ENCODE measurements around the gene GPR22.

The GPR22 gene

GRCh38 chr7:107439025-107439424 is 30.8 kb upstream of the GPR22 start:
- no peak overlapping the region for H3K4me3 Mint-ChIP-seq

GRCh38 chr7:107441581-107442422 is 28.1 kb upstream of the GPR22 start:
- H3K36me3 Mint-ChIP-seq (ENCODE audit: low read depth): peaks cover 5% of the 10 kb centered on the region
- no peaks in the 10 kb centered on the region for H3K4me1 Mint-ChIP-seq
- no peak overlapping the region for H3K4me3 Mint-ChIP-seq
- H3K27ac Mint-ChIP-seq: no peak overlapping the region
- H3K27me3 Mint-ChIP-seq (ENCODE audit: low read depth): no peaks in the 10 kb centered on the region
- TF ChIP-seq, protein P1, sequence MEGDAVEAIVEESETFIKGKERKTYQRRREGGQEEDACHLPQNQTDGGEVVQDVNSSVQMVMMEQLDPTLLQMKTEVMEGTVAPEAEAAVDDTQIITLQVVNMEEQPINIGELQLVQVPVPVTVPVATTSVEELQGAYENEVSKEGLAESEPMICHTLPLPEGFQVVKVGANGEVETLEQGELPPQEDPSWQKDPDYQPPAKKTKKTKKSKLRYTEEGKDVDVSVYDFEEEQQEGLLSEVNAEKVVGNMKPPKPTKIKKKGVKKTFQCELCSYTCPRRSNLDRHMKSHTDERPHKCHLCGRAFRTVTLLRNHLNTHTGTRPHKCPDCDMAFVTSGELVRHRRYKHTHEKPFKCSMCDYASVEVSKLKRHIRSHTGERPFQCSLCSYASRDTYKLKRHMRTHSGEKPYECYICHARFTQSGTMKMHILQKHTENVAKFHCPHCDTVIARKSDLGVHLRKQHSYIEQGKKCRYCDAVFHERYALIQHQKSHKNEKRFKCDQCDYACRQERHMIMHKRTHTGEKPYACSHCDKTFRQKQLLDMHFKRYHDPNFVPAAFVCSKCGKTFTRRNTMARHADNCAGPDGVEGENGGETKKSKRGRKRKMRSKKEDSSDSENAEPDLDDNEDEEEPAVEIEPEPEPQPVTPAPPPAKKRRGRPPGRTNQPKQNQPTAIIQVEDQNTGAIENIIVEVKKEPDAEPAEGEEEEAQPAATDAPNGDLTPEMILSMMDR (IDR thresholded peaks at IDR 0.05; ENCODE audit: unreplicated experiment in 3 of 3): no peak
- no peaks in the 10 kb centered on the region for H3K9me3 Mint-ChIP-seq

More at GRCh38 chr7:107439025-107439424, 30.8 kb upstream of the GPR22 start:
- TF ChIP-seq, protein P1 (IDR thresholded peaks at IDR 0.05; ENCODE audit: unreplicated experiment in 3 of 3): no peak
- H3K27me3 Mint-ChIP-seq (ENCODE audit: low read depth): no peaks in the 10 kb centered on the region
- no peaks in the 10 kb centered on the region for H3K4me1 Mint-ChIP-seq
- no peak overlapping the region for H3K27ac Mint-ChIP-seq
- no peaks in the 10 kb centered on the region for H3K9me3 Mint-ChIP-seq
- peaks cover 11% of the 10 kb centered on the region for H3K36me3 Mint-ChIP-seq (ENCODE audit: low read depth)

DNA sequence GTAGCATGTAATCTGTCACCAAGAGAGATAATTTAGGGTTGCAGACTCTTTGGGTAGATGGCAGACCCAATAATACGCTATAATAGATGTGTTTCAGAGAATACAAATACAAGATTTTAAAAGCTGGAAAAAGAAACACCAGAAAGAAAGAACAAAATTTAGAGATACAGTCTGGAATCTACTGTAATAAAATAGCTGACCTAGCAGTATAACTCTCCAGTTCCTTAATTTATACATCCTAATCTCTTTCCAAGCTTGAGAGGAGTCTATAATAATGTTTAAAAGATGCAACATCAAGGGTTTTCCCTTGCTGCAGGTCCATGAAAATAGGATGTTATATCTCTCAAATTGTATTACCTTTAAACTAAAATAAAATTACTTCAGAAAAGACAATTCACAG is 27.2 kb upstream of the GPR22 start:
- Mint-ChIP-seq H3K9me3 (no peaks in the 10 kb centered on the region), H3K4me3 (no peak overlapping the region)

GRCh38 chr7:107446531-107446930 is 23.3 kb upstream of the GPR22 start:
- Mint-ChIP-seq H3K9me3 (no peaks in the 10 kb centered on the region), H3K27me3 (ENCODE audit: low read depth) (no peaks in the 10 kb centered on the region), H3K27ac (no peak overlapping the region), H3K36me3 (ENCODE audit: low read depth) (peaks cover 7% of the 10 kb centered on the region), H3K4me3 (no peak overlapping the region), H3K4me1 (no peaks in the 10 kb centered on the region)
- TF ChIP-seq, protein P1 (IDR thresholded peaks at IDR 0.05; ENCODE audit: unreplicated experiment in 3 of 3): no peak

More for the DNA sequence above, 27.2 kb upstream of the GPR22 start:
- TF ChIP-seq, protein P1 (IDR thresholded peaks at IDR 0.05; ENCODE audit: unreplicated experiment in 3 of 3): no peak
- Mint-ChIP-seq H3K36me3 (ENCODE audit: low read depth) (peaks cover 5% of the 10 kb centered on the region), H3K27ac (no peak overlapping the region), H3K4me1 (no peaks in the 10 kb centered on the region), H3K27me3 (ENCODE audit: low read depth) (no peaks in the 10 kb centered on the region)

DNA sequence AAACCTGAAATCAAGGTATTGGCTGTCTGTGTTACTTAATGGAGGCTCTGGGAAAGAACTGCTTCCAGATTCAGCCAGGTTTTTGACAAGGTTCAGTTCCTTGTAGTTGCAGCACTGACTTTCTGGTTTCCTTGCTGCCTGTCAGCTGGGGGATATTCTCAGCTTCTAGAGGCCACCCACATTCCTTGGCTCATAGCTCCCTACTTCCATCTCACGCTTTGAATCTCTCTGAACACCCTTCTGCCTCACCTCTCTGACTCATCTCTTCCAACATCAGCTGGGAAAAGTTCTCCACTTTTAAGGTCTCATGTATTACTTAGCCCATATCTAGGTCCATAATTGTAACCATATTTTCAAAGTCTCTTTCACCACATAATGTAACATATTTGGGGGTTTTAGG is 22.9 kb upstream of the GPR22 start:
- H3K4me3 Mint-ChIP-seq: no peak overlapping the region
- no peaks in the 10 kb centered on the region for H3K27me3 Mint-ChIP-seq (ENCODE audit: low read depth)
- H3K36me3 Mint-ChIP-seq (ENCODE audit: low read depth): peaks cover 6% of the 10 kb centered on the region
- no peak overlapping the region for H3K27ac Mint-ChIP-seq
- no peaks in the 10 kb centered on the region for H3K4me1 Mint-ChIP-seq
- TF ChIP-seq, protein P1 (IDR thresholded peaks at IDR 0.05; ENCODE audit: unreplicated experiment in 3 of 3): no peak
- no peaks in the 10 kb centered on the region for H3K9me3 Mint-ChIP-seq

- H3K36me3 Mint-ChIP-seq (ENCODE audit: low read depth): peaks cover 6% of the 10 kb centered on the region
- no peak overlapping the region for H3K27ac Mint-ChIP-seq
- no peaks in the 10 kb centered on the region for H3K4me1 Mint-ChIP-seq
- H3K4me3 Mint-ChIP-seq: no peak overlapping the region
- TF ChIP-seq, protein P1 (IDR thresholded peaks at IDR 0.05; ENCODE audit: unreplicated experiment in 3 of 3): no peak
- H3K27me3 Mint-ChIP-seq (ENCODE audit: low read depth): no peaks in the 10 kb centered on the region
- no peaks in the 10 kb centered on the region for H3K9me3 Mint-ChIP-seq
Observed at GRCh38 chr7:107450970-107451369, 18.9 kb upstream of the GPR22 start.
